GM21528 (cell line): ENCODE data around the gene SOWAHD.
"Not testable (repeated sequence)": the region's sequence is repeated elsewhere in the genome, so short reads cannot be mapped to it uniquely, and the experiment has no call there.

Experiments used
- ATAC-seq: cut with Tn5 transposase; IDR thresholded peaks from one replicate; pipeline ENCODE4 v1.9.1; 2021; ENCODE audit warnings: mild to moderate bottlenecking, moderate library complexity; ENCODE audit not compliant: unreplicated experiment, low FRiP score

SOWAHD gene, protein sequence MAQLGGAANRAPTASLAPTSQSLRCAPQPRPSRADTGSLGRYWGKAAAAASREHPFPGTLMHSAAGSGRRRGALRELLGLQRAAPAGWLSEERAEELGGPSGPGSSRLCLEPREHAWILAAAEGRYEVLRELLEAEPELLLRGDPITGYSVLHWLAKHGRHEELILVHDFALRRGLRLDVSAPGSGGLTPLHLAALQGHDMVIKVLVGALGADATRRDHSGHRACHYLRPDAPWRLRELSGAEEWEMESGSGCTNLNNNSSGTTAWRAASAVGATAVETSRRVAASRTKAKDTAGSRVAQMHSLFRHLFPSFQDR

DNA sequence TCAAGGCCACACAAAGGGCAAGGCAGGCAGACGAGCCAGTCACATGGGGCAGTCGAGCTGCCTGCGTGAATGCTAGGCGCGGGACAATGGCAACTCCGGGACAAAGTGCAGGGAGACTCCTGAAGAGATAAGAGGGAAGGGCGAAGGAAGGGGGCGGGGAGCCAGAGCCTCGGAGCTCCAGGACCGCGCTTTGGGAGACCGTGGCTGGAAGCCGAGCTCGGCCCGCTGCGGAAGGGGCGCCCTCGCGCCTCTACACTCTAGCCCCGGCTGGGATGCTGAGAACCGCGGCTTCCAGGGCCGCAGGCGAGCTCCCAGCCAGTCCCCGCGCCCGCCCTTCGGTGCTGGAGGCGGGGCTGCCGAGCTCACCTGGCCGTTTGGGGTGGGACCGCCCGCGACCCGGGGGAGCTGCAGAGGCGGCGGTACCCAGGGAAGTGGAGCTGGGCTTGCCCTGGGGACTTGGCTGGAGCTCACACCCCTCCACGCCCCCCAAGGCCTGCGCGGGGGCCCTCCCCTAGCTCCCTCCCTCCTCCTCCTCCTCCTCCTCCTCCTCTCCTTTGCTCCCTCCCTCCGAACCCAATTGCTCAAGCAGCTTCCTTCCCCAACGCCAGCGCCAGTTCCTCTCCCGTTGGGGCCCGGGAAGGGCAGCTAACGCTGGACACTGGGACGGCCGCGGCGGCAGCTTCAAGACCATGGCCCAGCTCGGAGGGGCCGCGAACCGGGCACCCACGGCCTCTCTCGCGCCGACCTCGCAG is at the start of gene SOWAHD:
Gene SOWAHD, plus strand, starts transcription at position 610 of the 752 bp plus-strand sequence. Its CDS starts 80 bp downstream, at position 690.
- no peak for ATAC-seq

DNA sequence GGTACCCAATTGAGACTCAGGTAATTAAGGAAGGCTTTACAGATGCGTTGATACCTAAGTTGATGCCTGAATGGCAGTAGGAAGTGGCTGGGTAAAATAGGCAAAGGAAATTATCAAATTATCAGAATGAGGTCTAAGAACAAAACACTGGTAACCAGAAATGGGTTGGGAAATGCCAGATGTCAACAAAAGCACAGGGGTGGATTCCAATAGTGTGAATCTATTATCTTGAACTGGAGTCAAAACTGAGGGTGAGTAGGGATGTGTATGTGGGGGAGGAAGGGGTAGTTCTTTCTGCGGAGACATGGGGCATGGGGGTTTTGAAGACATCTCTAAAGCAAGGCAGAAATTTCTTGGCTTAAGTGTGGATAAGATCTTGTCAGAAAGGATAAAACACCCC is 49.5 kb upstream of the SOWAHD start:
- no peak for ATAC-seq

DNA sequence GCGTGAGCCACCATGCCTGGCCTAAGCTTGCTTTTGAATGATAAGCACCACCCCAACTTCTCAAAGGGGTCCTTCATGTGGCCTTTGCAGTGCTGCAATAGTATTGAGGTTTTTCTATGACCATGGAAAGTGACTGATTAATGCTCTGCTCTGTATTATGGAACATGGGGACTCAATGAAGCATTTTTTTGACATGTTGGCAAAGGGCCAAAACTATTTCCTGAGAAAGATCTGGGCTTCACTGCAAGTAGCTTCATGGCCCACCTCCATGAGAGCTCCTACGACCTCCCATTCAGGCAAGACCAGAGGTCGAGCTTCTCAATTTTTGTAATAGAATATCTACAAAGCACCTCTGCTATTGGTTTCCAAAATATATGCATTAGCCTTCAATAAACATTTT is 48.8 kb upstream of the SOWAHD start:
- no peak for ATAC-seq

DNA sequence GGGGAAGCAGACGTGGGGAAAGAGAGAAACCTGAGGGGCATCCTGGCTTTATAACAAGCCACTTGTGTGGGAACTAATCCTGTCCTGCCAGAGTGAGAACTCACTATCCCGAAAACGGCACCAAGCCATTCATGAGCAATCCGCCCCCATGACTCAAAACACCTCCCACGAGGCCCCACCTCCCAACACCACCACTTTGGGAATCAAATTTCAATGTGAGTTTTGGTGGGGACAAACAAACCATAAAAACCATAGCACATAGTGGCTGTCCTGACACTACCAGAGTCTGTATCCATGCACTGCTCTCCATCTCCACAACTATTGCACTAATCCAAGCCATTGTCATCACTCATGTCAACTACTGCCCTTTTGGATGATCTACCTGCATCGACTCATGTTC is 36.9 kb upstream of the SOWAHD start:
- no peak for ATAC-seq

DNA sequence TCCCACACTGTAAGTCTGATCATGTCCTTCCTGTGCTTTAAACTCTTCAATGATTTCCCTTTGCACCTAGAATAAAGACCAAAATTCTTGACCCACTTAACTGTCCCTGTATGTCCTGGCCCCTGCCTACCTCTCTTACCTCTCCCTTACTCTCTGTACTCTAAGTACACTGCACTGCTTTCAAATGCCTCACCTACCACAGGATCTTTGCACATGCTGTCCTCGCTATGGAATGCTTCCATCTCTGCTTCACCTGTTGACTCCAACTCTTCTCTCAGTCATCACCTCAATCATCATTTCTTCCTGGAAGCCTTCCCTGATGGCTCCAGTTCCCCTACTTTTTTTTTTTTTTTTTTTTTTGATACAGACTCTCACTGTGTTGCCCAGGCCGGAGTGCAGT is 36.5 kb upstream of the SOWAHD start:
- ATAC-seq: no peak

DNA sequence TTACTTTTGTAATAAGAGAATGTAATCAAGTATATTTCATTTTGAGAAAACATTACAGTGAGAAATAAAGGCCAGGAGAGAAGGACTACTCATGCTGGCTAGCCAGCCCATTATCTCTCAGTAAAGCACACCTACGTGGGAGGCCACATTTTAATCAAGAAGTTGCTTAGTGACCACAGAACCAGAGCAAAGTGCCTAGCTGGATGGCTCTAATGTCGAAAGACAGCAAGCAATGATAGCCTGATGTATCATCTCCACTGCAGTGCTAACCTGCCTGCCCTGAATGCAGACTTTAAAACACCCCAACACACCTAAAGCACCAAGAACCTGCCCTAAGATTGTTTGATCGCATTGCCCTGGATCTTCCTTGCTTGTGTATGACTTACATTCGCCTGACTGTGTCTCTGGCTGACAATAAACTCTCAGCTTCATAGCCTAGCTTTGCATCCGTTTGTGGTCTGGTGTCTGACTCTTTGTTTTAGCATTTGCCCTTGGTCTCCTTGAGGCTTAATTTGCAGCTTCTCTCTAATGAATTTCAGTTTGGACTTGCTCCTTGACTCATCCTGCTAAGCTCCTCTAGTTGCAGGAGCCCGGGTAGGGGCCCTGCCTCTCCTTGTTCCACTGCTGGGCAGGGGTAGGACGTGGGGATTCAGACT is 31.4 kb upstream of the SOWAHD start:
- ATAC-seq: no peak

DNA sequence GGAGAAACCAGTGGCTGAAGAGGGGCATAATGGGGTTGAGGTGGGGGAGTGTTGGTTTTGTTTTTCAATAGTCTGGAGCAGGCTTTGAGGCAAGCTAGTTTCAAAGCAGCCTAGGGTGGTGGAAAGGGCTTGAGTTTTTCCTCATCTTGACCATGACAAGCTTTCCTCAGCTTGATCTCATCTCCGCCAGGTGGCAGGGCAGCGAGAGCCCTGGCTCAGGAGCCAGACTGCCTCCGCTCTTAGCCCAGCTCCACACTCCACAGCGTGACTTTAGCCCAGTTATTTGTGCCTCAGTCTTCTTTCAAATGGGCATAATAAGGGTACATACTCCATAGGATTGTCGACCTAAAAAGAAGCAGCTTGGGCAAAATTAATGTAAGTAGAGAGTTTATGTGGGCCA is 29.9 kb upstream of the SOWAHD start:
- ATAC-seq: no peak

DNA sequence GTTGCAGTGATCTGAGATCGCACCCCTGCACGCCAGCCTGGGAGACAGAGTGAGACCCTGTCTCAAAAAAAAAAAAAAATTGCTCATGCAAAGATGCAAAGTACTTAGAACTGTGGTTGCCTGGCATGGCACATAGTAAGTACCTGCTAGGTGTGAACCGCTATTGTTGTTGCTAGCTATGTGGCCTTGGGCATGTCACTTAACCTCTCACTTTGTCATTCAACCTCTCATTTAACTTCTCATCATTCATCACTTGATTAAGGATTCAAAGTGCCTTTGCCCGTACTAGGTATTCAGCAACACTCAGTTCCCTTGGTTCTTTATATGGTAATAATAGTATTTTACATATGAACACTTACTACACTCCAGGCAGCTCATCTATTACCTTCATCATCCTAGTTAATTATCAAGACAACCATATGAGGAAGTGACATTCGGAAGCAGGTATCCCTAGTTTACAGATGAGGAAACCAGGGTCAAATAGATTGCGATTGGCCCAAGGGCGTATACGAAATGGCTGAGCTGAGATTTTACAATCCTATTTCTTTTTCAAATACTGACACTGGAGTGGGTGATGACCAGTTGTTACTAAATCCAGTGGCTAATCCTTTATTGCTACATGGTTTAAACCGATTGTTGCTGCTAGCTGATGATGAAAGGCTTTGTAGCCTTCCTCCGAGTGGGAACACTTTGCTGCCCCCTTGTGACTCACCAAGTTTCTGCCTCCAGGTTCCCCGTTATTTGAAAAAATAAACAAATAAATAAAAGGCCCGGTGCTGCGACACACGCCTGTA is 28.8 kb upstream of the SOWAHD start:
- no peak for ATAC-seq

DNA sequence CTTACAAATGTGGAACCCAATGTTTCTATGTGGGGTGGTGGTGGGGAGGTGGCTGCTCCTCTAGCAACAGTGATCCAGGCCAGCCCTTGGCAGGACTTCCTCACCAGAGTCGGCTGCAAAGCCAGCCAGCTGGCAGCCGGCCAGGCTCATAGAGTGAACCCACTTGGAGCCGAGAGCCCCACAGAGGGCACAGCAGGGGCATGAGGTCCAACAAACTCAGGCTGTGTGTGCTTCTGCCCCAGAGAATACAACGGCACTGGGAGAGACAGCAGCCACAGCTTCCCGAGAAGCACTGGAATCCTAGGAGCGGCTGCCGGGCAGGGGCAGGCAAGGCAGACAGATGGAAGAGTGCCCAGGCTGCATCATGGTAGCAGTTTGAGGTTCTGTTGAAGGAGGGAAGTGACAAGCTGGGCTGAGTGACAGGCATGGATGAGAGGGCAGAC is 23.5 kb upstream of the SOWAHD start:
- no peak for ATAC-seq

DNA sequence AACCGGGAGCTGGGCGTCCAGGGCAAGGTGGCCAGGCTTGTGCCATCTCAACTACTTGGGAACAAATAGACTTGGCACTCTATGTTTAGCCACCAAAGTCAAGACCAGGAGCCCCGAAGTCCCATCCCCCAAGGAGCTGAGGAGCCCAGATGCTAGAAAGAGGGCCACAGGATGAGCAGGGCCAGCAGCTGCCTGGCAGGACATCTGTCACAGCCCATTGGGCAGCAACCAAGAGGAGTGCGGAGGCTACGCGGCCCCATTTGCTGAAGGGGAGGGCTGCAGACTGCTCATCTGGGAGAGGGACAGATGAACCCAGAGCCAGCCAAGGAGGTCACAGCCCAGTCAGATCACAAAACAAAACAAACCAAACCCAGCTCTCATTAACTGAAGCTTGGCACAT is 22.9 kb upstream of the SOWAHD start:
- no peak for ATAC-seq

DNA sequence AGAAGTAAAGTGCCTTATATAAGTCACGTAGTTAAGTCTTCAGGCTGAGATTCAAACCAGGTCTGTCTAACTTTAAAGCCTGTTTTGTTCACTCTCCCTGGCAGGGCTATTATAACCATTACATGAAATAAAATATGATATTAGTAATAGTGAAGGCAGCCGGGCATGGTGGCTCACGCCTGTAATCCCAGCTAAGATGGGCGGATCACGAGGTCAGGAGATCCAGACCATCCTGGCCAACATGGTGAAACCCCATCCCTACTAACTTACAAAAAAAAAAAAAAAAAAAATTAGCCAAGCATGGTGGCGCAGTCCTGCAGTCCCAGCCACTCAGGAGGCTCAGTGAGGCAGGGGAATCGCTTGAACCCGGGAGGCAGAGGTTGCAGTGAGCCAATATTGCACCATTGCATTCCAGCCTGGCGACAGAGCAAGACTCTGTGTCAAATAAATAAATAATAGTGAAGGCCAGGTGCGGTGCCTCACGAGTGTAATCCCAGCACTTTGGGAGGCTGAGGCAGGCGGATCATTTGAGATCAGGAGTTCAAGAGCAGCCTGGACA is 22.1 kb upstream of the SOWAHD start:
- no peak for ATAC-seq

DNA sequence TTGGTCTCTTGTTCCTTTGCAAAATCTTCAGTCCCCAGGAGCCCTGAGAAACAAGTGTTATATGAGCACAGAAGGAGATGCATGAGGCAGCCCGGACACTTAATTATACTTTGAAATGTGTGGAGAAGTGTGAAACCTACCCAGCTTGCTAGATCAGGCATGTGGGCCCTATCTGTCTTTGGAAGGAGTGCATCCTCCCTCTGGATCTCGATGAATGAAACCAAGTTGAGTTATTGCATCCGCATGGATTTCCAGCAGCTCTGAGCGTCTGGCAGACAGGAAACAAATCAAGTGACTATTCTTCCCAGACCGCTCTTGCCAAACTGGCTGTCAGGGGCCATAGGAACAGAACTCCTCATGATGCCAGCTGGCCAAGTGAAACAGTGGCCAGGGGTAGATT is 19.6 kb upstream of the SOWAHD start:
- no peak for ATAC-seq

DNA sequence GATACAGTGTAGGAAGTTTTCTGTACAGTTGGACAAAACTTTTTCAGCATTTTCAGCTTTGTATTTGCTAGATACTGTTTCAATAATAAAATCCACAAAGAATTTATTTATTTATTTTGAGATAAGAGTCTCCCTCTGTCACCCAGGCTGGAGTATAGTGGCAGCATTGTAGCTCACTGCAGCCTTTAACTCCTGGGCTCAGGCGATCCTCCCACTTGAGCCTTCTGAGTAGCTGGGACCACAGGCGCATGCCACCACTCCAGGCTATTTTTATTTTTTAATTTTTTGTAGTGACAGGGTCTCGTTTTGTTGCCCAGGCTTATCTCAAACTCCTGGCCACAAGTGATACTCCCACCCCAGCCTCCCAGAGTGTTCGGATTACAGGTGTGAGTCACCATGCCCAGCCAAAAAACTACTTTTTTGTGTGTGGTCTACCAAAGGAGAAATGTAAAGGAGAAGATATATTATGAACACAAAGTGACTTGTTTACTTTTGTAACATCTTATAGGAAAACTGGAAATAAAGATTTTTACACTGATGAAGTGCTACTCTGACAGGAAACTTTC is 13.0 kb upstream of the SOWAHD start:
- no peak for ATAC-seq

DNA sequence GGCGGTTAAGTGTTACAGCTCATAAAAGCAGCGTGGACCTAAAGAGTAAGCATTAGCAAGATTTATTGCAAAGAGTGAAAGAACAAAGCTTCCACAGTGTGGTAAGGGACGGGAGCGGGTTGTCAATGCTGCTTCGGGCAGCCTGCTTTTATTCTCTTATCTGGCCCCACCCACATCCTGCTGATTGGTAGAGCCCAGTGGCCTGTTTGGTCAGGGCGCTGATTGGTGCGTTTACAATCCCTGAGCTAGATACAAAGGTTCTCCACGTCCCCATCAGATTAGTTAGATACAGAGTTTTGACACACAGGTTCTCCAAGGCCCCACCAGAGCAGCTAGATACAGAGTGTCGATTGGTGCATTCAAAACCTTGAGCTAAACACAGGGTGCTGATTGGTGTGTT is 8.3 kb upstream of the SOWAHD start:
- ATAC-seq: not testable (repeated sequence)

DNA sequence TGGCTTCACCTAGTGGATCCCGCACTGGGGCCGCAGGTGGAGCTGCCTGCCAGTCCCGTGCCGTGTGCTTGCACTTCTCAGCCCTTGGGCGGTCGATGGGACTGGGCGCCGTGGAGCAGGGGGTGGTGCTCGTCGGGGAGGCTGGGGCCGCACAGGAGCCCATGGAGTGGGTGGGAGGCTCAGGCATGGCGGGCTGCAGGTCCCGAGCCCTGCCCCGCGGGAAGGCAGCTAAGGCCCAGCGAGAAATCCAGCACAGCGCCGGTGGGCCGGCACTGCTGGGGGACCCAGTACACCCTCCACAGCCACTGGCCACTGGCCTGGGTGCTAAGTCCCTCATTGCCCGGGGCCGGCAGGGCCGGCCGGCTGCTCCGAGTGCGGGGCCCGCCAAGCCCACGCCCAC is 7.6 kb upstream of the SOWAHD start:
- not testable (repeated sequence) for ATAC-seq

DNA sequence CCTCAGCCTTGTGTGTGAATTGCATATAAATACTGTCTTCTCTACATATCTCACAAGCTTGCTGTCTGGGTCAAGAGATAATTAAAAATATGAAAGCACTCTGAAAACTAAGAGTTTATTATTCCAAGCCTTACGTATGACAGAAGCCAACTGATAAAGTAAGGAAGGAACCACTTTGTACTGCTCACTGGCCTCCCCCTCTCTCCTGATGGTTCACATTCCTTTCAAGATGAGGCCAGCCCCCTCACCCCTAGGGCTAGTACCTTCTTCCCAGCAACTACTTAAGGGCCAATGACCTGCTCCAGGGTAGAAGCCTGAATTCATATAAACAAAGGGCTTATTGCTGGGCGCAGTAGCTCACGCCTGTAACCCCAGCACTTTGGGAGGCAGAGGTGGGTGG is 5.4 kb upstream of the SOWAHD start:
- ATAC-seq: no peak

DNA sequence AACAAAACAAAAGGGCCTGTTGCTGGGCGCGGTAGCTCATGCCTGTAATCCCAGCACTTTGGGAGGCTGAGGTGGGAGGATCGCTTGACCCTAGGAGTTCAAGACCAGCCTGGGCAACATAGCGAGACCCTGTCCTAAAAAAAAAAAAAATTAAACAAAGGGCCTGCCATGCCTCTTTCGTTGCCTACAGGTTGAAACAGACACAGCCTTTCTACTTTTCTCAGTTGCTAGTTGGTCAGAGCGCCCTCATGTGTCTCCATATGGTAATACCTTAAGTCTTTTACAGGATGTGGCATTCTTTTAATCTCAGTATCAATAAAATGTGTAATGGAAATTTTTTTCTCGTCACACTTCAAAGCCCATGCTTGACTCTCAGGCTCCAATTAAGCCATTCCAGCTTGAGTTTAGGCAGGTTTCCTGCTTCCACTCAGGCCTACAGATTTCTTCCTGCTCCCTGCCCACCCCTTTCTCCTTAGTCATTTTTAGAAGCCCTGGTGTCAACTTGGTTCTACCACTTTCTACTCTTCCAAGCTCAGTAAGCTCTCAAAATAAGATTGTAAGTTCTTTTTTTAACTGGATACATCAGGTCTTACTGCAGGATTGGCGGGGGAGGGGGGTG is 4.6 kb upstream of the SOWAHD start:
- ATAC-seq: no peak

DNA sequence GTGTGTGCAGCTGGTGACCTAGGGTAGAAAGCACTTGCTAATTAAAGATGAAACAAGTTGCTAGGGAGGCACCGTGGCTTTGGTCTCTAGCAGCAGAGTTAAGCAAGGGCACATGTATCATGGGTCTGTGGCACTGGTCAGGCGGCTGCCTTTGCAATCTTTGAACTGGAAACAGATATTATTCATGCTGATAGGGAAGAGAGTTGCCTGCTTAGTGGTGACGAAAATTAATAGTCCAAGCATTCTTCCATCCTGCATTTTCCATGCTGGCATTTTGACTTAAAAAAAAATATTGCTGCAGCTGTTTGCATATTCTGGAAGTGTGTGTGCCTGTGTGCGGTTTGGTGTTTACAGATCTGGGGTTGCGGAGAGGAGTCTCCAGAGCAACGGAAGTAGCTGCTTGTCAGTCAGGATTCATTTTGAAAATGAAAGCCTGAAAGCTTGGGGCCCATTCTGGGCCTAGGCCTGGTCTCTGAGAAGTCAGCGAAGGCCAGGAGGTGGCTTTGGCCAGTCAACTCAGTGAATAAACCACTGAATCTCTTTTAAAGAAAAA is 2.3 kb upstream of the SOWAHD start:
- peak; percentile 53 for ATAC-seq

DNA sequence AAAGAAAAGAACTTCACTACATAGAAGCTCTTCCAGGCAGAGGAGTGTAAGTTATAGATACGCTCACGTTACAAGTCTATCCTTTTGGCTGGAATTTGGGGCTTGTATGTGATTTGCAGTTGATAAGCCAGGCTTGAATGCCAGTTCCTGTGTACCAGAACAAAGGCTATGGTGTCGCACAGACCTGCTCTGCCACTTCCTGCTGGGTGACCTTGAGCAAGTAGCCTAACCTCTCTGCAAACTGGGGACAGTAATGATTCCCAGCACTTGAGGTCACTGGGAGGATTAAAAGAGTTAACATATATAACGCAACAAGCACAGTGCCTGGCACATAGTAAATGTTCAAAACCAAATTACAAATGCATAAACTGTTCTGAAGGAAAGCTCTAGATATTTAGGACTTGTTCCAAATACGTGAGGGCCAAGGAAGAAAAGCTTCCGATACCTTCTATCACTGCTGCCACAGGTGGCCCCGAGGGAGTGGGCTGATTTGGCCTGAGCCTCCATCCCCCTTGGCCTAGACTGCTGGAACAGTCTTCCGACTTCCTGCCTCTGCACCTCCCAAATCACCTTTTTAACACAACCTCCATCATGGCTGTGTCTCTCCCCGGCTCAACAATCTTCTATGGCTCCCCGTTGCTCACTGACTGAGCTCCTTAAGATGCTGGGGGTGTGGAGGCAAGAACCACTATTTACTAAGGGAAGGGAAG is 1.3 kb upstream of the SOWAHD start:
- ATAC-seq: no peak
